MCF 10A (cell line): ENCODE data around the gene BTBD16. TPM values are rescaled to one million over a fixed set of nuclear protein-coding genes. Genes with fewer than 3 reads are reported as not detected.

Experiments
- BruUV-seq: library from RNA; stranded (reverse); fragments of 400-500 nt; replicated peaks from 2 replicates; lab custom pipeline; 2021; lab: Mats Ljungman, UMichigan
- CTCF ChIA-PET: fragments of 300-600 bp; sonication (Branson Sonifier 250); formaldehyde crosslinking; extraction: SDS; loops from one replicate; lab custom pipeline; 2021; ENCODE audit warnings: antibody characterized with exemption, inconsistent platforms; lab: Yijun Ruan, JAX
- POLR2A ChIA-PET: fragments of 300-600, 350-650 bp; sonication (Branson Sonifier 250); formaldehyde crosslinking; extraction: SDS; loops from one replicate; lab custom pipeline; 2020; ENCODE audit warnings: antibody characterized with exemption, inconsistent platforms; lab: Yijun Ruan, JAX
- DNase-seq: peaks from one replicate; pipeline ENCODE4 v3.0.0-alpha.2; 2018; ENCODE audit not compliant: unreplicated experiment
- H3K27ac Mint-ChIP-seq: one replicate; pipeline ENCODE4 v1.8.0; 2022; ENCODE audit warnings: mild to moderate bottlenecking, low read depth, mixed read lengths; ENCODE audit not compliant: unreplicated experiment
- H3K27me3 Mint-ChIP-seq: one replicate; pipeline ENCODE4 v1.8.0; 2022; ENCODE audit warnings: mixed read lengths; ENCODE audit not compliant: insufficient read depth, unreplicated experiment
- H3K36me3 Mint-ChIP-seq: one replicate; pipeline ENCODE4 v1.8.0; 2022; ENCODE audit warnings: mild to moderate bottlenecking, moderate library complexity, mixed read lengths; ENCODE audit not compliant: insufficient read depth, unreplicated experiment
- H3K4me1 Mint-ChIP-seq: one replicate; pipeline ENCODE4 v1.8.0; 2022; ENCODE audit warnings: mixed read lengths; ENCODE audit not compliant: insufficient read depth, unreplicated experiment
- H3K4me3 Mint-ChIP-seq: one replicate; pipeline ENCODE4 v1.8.0; 2022; ENCODE audit warnings: mild to moderate bottlenecking, moderate library complexity, mixed read lengths; ENCODE audit not compliant: unreplicated experiment
- H3K9me3 Mint-ChIP-seq: one replicate; pipeline ENCODE4 v1.8.0; 2022; ENCODE audit warnings: mixed read lengths; ENCODE audit not compliant: unreplicated experiment
- intact Hi-C: fragments of 100-400 bp; cut with micrococcal nuclease; formaldehyde crosslinking; loops from 2 replicates; pipeline ENCODE4 v1.14.1; 2022
- total RNA-seq: library from RNA; stranded (reverse); gene quantifications from 2 replicates; pipeline ENCODE4 v1.2.3, GENCODE V29; 2022
- TF ChIP-seq, protein P1 (sequence below): fragments of 200-600 bp; IDR thresholded peaks from one replicate; pipeline ENCODE4 v1.8.0; 2022; ENCODE audit warnings: antibody characterized with exemption, mild to moderate bottlenecking; ENCODE audit not compliant: unreplicated experiment

The BTBD16 gene
- total RNA-seq, 1 experiment from 2014 or later: 0.16 TPM

DNA sequence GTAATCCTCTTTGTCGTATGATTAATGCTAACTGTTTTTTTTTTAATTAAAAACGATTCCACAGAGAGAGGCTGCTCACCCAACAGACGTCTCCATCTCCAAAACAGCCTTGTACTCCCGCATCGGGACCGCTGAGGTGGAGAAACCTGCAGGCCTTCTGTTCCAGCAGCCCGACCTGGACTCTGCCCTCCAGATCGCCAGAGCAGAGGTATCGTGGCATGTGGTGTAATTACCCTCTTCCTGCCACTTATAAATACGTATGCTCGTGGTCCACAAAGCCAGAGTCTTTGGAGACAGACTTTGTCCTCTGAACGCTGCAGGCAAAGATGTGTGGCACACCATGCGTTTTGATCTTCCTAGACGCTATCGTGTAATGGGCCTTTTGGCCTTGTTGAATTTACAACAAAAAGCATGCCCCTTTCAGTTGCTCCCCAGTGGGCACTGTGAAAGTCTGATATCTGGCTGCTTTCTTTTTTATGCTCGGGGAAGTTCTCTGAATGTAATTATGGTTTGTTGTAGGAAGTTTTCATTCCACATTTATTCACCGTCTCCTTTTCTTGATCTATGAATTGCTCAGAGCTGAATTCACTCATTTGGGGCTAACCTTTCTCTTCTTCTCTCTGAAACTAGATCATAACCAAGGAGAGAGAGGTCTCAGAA lies 33.6 kb upstream of the BTBD16 start:
- H3K27me3 Mint-ChIP-seq: no peaks in the 10 kb centered on the region
- H3K4me1 Mint-ChIP-seq: no peaks in the 10 kb centered on the region
- no peaks in the 10 kb centered on the region for H3K9me3 Mint-ChIP-seq
- intact Hi-C loops: no loop called here
- BruUV-seq: no TSS peak
- CTCF ChIA-PET: interaction anchor here (0.7 to 1.5 kb wide), 2 partner anchors 30 to 382 kb away, joined by 3 to 4 read pairs; no protein-coding TSS in a partner anchor
- H3K27ac Mint-ChIP-seq: no peak overlapping the region
- H3K4me3 Mint-ChIP-seq: no peak overlapping the region
- TF ChIP-seq, protein P1, sequence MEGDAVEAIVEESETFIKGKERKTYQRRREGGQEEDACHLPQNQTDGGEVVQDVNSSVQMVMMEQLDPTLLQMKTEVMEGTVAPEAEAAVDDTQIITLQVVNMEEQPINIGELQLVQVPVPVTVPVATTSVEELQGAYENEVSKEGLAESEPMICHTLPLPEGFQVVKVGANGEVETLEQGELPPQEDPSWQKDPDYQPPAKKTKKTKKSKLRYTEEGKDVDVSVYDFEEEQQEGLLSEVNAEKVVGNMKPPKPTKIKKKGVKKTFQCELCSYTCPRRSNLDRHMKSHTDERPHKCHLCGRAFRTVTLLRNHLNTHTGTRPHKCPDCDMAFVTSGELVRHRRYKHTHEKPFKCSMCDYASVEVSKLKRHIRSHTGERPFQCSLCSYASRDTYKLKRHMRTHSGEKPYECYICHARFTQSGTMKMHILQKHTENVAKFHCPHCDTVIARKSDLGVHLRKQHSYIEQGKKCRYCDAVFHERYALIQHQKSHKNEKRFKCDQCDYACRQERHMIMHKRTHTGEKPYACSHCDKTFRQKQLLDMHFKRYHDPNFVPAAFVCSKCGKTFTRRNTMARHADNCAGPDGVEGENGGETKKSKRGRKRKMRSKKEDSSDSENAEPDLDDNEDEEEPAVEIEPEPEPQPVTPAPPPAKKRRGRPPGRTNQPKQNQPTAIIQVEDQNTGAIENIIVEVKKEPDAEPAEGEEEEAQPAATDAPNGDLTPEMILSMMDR: no peak
- DNase-seq: no peak
- H3K36me3 Mint-ChIP-seq: peaks cover 98% of the 10 kb centered on the region
- POLR2A ChIA-PET: interaction anchor here (0.7 kb wide), 1 partner anchor 44 kb away, joined by 3 read pairs; no protein-coding TSS in a partner anchor

DNA sequence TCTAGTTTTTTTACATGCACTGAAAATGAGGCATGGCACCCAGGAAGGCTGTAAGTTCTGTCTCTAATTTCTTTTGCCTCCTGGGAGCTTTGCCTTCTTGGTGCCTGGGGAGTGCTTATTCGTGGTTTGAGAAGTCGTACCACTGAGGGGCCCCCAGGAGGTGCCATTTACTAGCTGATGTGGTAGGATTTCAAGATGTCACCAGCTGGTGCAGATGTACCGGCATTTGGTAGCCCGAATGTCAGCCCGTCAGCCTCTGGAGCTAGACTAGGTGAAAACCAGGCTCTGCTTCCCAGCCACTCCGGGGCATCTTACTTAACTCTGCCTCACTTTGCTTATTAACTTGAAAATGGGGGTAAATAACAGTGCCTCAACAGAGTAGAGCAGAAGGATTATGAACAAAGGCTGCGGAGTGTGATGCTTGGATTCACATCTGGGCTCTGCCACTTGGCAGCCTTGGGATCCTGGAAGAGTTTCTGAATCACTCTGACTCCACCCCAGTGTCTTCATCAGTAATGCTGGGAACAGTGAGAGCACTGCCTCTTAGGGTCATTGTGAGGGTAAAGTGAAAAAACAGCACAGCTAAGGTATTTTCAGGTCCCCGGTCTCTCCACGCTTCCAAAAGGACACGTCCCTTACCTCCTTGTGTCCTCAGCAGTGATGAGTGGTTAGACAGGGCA lies 31.4 kb upstream of the BTBD16 start:
- ChIA-PET CTCF (interaction anchor here (0.6 kb wide), 1 partner anchor 1902 kb away, joined by 4 read pairs; no protein-coding TSS in a partner anchor), POLR2A (no interaction called here)
- Mint-ChIP-seq H3K27ac (no peak overlapping the region), H3K4me3 (no peak overlapping the region), H3K27me3 (no peaks in the 10 kb centered on the region), H3K36me3 (peaks cover 93% of the 10 kb centered on the region), H3K9me3 (no peaks in the 10 kb centered on the region), H3K4me1 (no peaks in the 10 kb centered on the region)
- no peak for DNase-seq
- TF ChIP-seq, protein P1: no peak
- no TSS peak for BruUV-seq
- intact Hi-C loops: no loop called here

DNA sequence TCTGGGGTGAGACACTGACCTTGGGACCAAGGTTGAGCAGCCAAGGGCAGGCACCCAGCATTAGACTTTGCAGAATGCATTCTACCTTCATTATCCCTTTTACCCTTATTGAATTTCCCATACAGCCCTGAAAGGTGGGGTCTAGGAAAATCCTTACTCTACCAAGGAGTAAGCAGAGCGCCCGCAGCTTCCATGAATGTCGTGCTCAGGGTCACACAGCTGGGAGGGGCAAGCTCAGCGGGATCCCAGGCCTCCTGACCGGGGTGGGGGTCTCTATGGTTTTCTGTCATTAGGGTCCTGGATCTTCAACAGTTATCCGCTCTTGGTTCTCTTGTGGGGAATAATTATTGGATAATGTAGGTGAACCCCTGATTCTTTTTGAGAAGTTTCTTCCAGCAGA lies 30.7 kb upstream of the BTBD16 start:
- TF ChIP-seq, protein P1: no peak
- Mint-ChIP-seq H3K4me3 (no peak overlapping the region), H3K9me3 (no peaks in the 10 kb centered on the region), H3K36me3 (peaks cover 93% of the 10 kb centered on the region), H3K4me1 (no peaks in the 10 kb centered on the region), H3K27ac (peak overlapping the region; percentile 44), H3K27me3 (no peaks in the 10 kb centered on the region)
- intact Hi-C loops: no loop called here
- ChIA-PET CTCF (interaction anchor here (0.6 kb wide), 1 partner anchor 27 kb away, joined by 3 read pairs; no protein-coding TSS in a partner anchor), POLR2A (no interaction called here)
- BruUV-seq: no TSS peak
- no peak for DNase-seq

DNA sequence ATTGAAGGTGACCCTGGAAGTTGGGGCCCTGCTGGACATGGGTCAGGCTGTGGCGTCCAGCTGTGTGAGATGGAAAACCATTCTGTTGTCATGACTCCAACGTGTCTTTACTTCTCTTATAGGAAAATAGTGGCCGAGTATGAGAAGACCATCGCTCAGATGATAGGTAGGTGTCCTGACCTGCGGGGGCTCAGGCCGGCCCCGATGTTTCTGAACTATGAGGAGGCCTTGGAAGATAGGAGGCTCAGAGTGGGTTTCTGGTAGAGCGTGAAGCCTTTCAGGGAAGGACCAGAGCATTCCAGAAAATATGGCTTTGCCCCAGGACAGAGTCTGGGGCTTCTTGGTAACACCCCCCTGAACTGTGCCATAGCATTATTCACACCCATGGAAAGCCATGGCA lies 29.3 kb upstream of the BTBD16 start:
- Mint-ChIP-seq H3K4me1 (no peaks in the 10 kb centered on the region), H3K27me3 (no peaks in the 10 kb centered on the region), H3K27ac (no peak overlapping the region), H3K4me3 (no peak overlapping the region), H3K9me3 (no peaks in the 10 kb centered on the region), H3K36me3 (peaks cover 93% of the 10 kb centered on the region)
- CTCF ChIA-PET: interaction anchor here (0.6 kb wide), 1 partner anchor 26 kb away, joined by 3 read pairs; no protein-coding TSS in a partner anchor
- DNase-seq: no peak
- TF ChIP-seq, protein P1: no peak
- POLR2A ChIA-PET: no interaction called here
- BruUV-seq: no TSS peak
- intact Hi-C loops: no loop called here
